Gastroesophageal sphincter (tissue), 4 donors: ENCODE data around the gene SUPT3H. TPM values are rescaled to one million over a fixed set of nuclear protein-coding genes. Genes with fewer than 3 reads are reported as not detected.
"Not testable (repeated sequence)": the region's sequence is repeated elsewhere in the genome, so short reads cannot be mapped to it uniquely, and the experiment has no call there.

Source experiments
- ATAC-seq: fragments of 150-250 bp; one replicate; pipeline ENCODE4 v1.9.1; 2016; ENCODE audit warnings: mild to moderate bottlenecking, moderate library complexity
- H3K27ac ChIP-seq, 4 donors: fragments of 200-600 bp; sonication (generic) in 3 of 4; 1 replicate in 3 of 4; 2 replicates in 1 of 4; pipeline ENCODE4 v1.5.1; 2016 to 2019
- H3K27me3 ChIP-seq: fragments of 200-600 bp; sonication (generic); one replicate; pipeline ENCODE4 v1.5.1; 2019
- H3K36me3 ChIP-seq, 2 donors: fragments of 200-600 bp; sonication (generic); one replicate each; pipeline ENCODE4 v1.5.1; 2019; ENCODE audit warnings: control low read depth in 1 of 2
- H3K4me1 ChIP-seq, 3 donors: fragments of 200-600 bp; sonication (generic); 1 replicate in 2 of 3; 2 replicates in 1 of 3; pipeline ENCODE4 v1.5.1; 2016 to 2019; ENCODE audit warnings: control low read depth in 2 of 3
- H3K4me3 ChIP-seq, 2 donors: fragments of 200-600 bp; sonication (generic); one replicate each; pipeline ENCODE4 v1.5.1; 2019; ENCODE audit warnings: mild to moderate bottlenecking in 1 of 2, moderate library complexity in 1 of 2
- H3K9me3 ChIP-seq, 3 donors: fragments of 200-600 bp; sonication (generic); one replicate each; pipeline ENCODE4 v1.5.1; 2017 to 2019; ENCODE audit warnings: control low read depth in 2 of 3
- EP300 ChIP-seq: sonication (generic); formaldehyde crosslinking; IDR thresholded peaks from one replicate; pipeline ENCODE4 v1.6.1; 2017; ENCODE audit warnings: antibody characterized with exemption, mild to moderate bottlenecking
- POLR2A ChIP-seq, 2 donors: fragments of 450-650 bp; IDR thresholded peaks; one replicate each; pipeline ENCODE4 v1.6.1; 2017; ENCODE audit warnings: antibody characterized with exemption in 2 of 2, mild to moderate bottlenecking in 2 of 2, moderate library complexity in 1 of 2
- POLR2AphosphoS5 ChIP-seq: sonication (generic); formaldehyde crosslinking; IDR thresholded peaks from one replicate; pipeline ENCODE4 v1.6.1; 2017; ENCODE audit warnings: antibody characterized with exemption
- WGBS, 2 donors: methylation state at CpG; one replicate each; pipeline ENCODE4 v1.1.5; 2018; ENCODE audit warnings: low coverage in 1 of 2; 5-methylcytosine and 5-hydroxymethylcytosine counted together
- total RNA-seq, 4 donors: library from RNA; depleted of rRNA; stranded (reverse); fragments of >200 nt; gene quantifications; one replicate each; pipeline ENCODE4 v1.1.0, GENCODE V29; 2016
- TF ChIP-seq, protein P1 (sequence below), 4 experiments: fragments of 200-600 bp in 2 of 4; fragments of 450-650 bp in 2 of 4; sonication (generic) in 1 of 4; IDR thresholded peaks; one replicate each; pipeline ENCODE4 v1.5.1; 2017 to 2019; ENCODE audit warnings: antibody characterized with exemption in 4 of 4, mild to moderate bottlenecking in 2 of 4, moderate library complexity in 2 of 4

Gene SUPT3H
- total RNA-seq, 4 donors from 2014 or later: 3.6 to 13.1 (median 7.6) TPM

DNA sequence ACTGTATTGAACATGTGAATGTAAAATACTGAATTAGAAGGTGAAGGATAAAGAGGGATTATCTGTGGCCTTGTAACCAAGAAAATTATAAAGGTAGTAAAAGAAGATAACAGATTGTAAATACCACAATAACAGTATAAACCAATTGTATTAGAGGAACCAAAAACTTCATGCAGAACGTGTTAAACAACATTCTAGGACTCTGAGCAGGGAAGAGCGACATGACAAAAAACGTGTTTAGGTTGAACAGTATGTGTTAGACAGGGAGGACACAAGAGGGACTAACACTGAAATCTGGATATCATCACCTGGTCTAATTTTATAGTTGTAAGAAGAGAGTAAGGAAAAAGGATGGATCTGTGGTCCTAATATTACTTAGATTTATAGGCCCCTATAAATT is 308.6 kb downstream of the SUPT3H start:
- Histone ChIP-seq H3K9me3 (no peaks in the 10 kb centered on the region), H3K27ac (no peak overlapping the region), H3K27me3 (no peaks in the 10 kb centered on the region), H3K4me3 (no peak overlapping the region), H3K4me1 (no peaks in the 10 kb centered on the region), H3K36me3 (no peaks in the 10 kb centered on the region)
- 89% methylated on average over 3 of the region's 3 CpGs; no CpG with 5 or more reads in 1 of the 2 donors for WGBS, 2 donors
- TF ChIP-seq POLR2AphosphoS5: no peak
- TF ChIP-seq, protein P1, sequence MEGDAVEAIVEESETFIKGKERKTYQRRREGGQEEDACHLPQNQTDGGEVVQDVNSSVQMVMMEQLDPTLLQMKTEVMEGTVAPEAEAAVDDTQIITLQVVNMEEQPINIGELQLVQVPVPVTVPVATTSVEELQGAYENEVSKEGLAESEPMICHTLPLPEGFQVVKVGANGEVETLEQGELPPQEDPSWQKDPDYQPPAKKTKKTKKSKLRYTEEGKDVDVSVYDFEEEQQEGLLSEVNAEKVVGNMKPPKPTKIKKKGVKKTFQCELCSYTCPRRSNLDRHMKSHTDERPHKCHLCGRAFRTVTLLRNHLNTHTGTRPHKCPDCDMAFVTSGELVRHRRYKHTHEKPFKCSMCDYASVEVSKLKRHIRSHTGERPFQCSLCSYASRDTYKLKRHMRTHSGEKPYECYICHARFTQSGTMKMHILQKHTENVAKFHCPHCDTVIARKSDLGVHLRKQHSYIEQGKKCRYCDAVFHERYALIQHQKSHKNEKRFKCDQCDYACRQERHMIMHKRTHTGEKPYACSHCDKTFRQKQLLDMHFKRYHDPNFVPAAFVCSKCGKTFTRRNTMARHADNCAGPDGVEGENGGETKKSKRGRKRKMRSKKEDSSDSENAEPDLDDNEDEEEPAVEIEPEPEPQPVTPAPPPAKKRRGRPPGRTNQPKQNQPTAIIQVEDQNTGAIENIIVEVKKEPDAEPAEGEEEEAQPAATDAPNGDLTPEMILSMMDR (IDR thresholded peaks at IDR 0.05): no peak
- no peak for TF ChIP-seq POLR2A (IDR thresholded peaks at IDR 0.05)
- no peak for TF ChIP-seq EP300
- ATAC-seq: no peak

DNA sequence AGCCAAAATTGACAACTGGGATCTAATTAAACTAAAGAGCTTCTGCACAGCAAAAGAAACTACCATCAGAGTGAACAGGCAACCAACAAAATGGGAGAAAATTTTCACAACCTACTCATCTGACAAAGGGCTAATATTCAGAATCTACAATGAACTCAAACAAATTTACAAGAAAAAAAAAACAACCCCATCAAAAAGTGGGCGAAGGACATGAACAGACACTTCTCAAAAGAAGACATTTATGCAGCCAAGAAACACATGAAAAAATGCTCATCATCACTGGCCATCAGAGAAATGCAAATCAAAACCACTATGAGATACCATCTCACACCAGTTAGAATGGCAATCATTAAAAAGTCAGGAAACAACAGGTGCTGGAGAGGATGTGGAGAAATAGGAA is 310.3 kb downstream of the SUPT3H start:
- not testable (repeated sequence) for H3K36me3 ChIP-seq, H3K9me3 ChIP-seq, H3K27me3 ChIP-seq

DNA sequence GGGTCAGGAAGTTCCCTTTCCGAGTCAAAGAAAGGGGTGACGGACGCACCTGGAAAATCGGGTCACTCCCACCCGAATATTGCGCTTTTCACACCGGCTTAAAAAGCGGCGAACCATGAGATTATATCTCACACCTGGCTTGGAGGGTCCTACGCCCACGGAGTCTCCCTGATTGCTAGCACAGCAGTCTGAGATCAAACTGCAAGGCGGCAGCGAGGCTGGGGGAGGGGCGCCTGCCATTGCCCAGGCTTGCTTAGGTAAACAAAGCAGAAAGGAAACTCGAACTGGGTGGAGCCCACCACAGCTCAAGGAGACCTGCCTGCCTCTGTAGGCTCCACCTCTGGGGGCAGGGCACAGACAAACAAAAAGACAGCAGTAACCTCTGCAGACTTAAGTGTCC is 315.1 kb downstream of the SUPT3H start:
- not testable (repeated sequence) for H3K4me1 ChIP-seq, H3K4me3 ChIP-seq, ATAC-seq, H3K27me3 ChIP-seq, H3K27ac ChIP-seq, H3K36me3 ChIP-seq
- peaks cover 0 to 10% (median 0%) of the 10 kb centered on the region in 3 donors for H3K9me3 ChIP-seq
- WGBS, 2 donors: 72% methylated on average over 8 of the region's 15 CpGs; no CpG with 5 or more reads in 1 of the 2 donors

More for the DNA sequence above, 310.3 kb downstream of the SUPT3H start:
- no CpG with 5 or more reads among the region's 1 CpG for WGBS, 2 donors
- ATAC-seq, H3K4me3 ChIP-seq, H3K27ac ChIP-seq, H3K4me1 ChIP-seq: not testable (repeated sequence)

DNA sequence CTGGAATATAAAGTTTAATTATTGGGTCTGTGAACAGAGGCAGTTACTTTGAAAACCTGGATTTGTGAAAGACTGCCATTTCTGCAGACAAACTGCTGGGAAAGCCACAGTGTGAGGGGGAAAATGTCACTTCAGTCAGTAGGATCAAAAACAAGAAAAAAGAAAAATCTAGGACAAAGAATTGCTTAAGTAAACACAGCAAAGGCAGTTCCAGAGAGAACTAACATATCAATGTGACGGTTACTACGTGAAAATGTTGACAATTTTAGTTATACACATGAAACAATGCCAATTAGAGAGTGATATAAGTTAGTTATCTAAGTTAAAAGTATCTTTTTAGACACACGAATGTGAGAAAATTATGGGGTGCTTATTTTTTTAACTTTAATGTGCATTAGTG is 320.0 kb downstream of the SUPT3H start:
- 28 to 36% methylated on average over 3 of the region's 3 CpGs for WGBS, 2 donors
- H3K9me3 ChIP-seq: peaks cover 0 to 10% (median 0%) of the 10 kb centered on the region in 3 donors
- H3K27me3 ChIP-seq: no peaks in the 10 kb centered on the region
- no peak overlapping the region for H3K27ac ChIP-seq
- ATAC-seq: no peak
- no peaks in the 10 kb centered on the region for H3K4me1 ChIP-seq
- no peak for TF ChIP-seq EP300
- TF ChIP-seq, protein P1 (IDR thresholded peaks at IDR 0.05): no peak
- no peak overlapping the region for H3K4me3 ChIP-seq
- no peaks in the 10 kb centered on the region for H3K36me3 ChIP-seq

DNA sequence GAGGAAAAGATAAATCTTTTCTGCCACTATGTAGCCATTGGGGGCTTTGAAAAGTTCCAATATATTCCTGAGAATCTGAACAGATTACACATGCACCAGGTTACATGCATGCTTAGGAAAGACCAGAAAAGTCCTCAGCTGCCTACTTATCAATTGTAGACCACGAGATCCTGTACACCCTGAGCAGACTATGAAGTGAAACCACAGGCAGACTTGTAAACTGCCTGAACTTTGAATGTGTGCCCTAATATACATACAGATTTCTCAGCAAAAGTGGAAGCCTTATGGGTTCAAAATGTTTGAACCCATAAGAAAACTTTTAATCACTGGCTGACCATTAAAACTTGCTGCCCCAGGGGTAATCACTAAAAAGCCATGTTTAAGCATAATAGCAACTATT is 323.1 kb downstream of the SUPT3H start:
- TF ChIP-seq POLR2A (IDR thresholded peaks at IDR 0.05) (no peak), EP300 (no peak), POLR2AphosphoS5 (no peak)
- TF ChIP-seq, protein P1 (IDR thresholded peaks at IDR 0.05): no peak
- ATAC-seq: no peak
- H3K9me3 ChIP-seq: peaks cover 0 to 2% (median 0%) of the 10 kb centered on the region in 3 donors
- H3K4me1 ChIP-seq: no peaks in the 10 kb centered on the region
- no peaks in the 10 kb centered on the region for H3K36me3 ChIP-seq
- H3K4me3 ChIP-seq: no peak overlapping the region
- no peaks in the 10 kb centered on the region for H3K27me3 ChIP-seq
- 60 to 75% methylated on average over 1 of the region's 1 CpG for WGBS, 2 donors
- no peak overlapping the region for H3K27ac ChIP-seq

DNA sequence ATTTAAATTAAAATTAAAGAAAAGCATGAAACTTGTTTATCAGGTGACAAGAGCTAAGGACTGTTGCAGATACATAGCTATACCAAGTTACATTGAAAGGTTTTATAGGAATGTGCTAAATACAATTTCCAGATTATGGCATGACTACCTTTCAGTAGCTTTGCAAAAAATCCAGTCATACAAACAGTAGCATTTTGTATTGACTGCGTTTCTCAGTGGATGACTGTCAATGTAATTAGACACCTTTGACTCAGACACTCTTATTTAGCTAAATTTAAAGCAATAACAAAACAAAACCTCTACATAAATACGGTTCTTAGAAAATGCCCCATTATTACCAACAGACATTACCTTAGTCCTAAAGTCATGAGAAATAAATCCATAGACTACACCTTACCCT is 325.4 kb downstream of the SUPT3H start:
- no peaks in the 10 kb centered on the region for H3K9me3 ChIP-seq
- ATAC-seq: no peak
- TF ChIP-seq, protein P1 (IDR thresholded peaks at IDR 0.05): no peak
- TF ChIP-seq POLR2A (IDR thresholded peaks at IDR 0.05) (no peak), EP300 (no peak), POLR2AphosphoS5 (no peak)
- 96 to 97% methylated on average over 2 of the region's 2 CpGs for WGBS, 2 donors
- no peak overlapping the region for H3K4me3 ChIP-seq
- no peaks in the 10 kb centered on the region for H3K4me1 ChIP-seq
- H3K27ac ChIP-seq: no peak overlapping the region
- no peaks in the 10 kb centered on the region for H3K36me3 ChIP-seq
- H3K27me3 ChIP-seq: no peaks in the 10 kb centered on the region
